ENCODE measurements around the gene ASL. TPM values are rescaled to one million over a fixed set of nuclear protein-coding genes. Genes with fewer than 3 reads are reported as not detected.

ASL gene
- total RNA-seq, 1 donor from 2014 or later, result 54.0 TPM

- ATAC-seq (peak; percentile 61), DNase-seq (no peak)
- H3K4me1 ChIP-seq, result peaks cover 19% of the 10 kb centered on the region
- H3K4me3 ChIP-seq, result no peak overlapping the region
- no peaks in the 10 kb centered on the region for H3K9me3 ChIP-seq
- no peak overlapping the region for H3K27ac ChIP-seq
- H3K27me3 ChIP-seq, result no peaks in the 10 kb centered on the region
- intact Hi-C loops (cut with DNase I), result no loop called here
- peaks cover 74% of the 10 kb centered on the region for H3K36me3 ChIP-seq
- TF ChIP-seq CTCF (IDR thresholded peaks at IDR 0.05), result no peak
Observed at GRCh38 chr7:66142996-66143395, 67.4 kb downstream of the ASL start.

Other genes with a start within 250 kb of the ASL start
- gene VKORC1L1, start 202.7 kb upstream of the ASL start, total RNA-seq, result 45.2 TPM
- gene GUSB, start 93.6 kb upstream of the ASL start, total RNA-seq, result 75.1 TPM
- 33.1 TPM for gene CRCP, start 39.0 kb downstream of the ASL start, total RNA-seq
- 20.1 TPM for gene TPST1, start 129.5 kb downstream of the ASL start, total RNA-seq

Measured in upper lobe of right lung (tissue), 1 donor.